Lung (tissue), 12 donors: Measurements from ENCODE around the gene BTAF1. TPM values are rescaled to one million over a fixed set of nuclear protein-coding genes. Genes with fewer than 3 reads are reported as not detected.
A peak's percentile ranks its signal among the peaks of the same experiment; 100 is the strongest.

Experiments used
- ATAC-seq: fragments of 200-7000 bp; cut with Tn5 transposase; one replicate; pipeline ENCODE4 v1.9.1; 2020; ENCODE audit warnings: moderate number of reproducible peaks; ENCODE audit not compliant: insufficient read depth, low FRiP score
- DNase-seq, 3 donors: peaks; one replicate each; pipeline ENCODE4 v3.0.0-alpha.2; 2013 to 2017
- H3K27ac ChIP-seq, 2 donors: one replicate each; pipeline ENCODE4 v1.5.1; 2013; ENCODE audit warnings: mild to moderate bottlenecking in 2 of 2, moderate library complexity in 2 of 2, control low read depth in 1 of 2, inconsistent platforms in 1 of 2, low read depth in 1 of 2, low read length in 1 of 2
- H3K27me3 ChIP-seq, 3 donors: one replicate each; pipeline ENCODE4 v1.5.1; 2013; ENCODE audit warnings: low read length in 2 of 3; ENCODE audit not compliant: control insufficient read depth in 3 of 3, insufficient read depth in 3 of 3
- H3K36me3 ChIP-seq, 4 donors: one replicate each; pipeline ENCODE4 v1.5.1; 2013; ENCODE audit warnings: low read length in 4 of 4, mild to moderate bottlenecking in 1 of 4, moderate library complexity in 1 of 4; ENCODE audit not compliant: control insufficient read depth in 4 of 4, insufficient read depth in 4 of 4
- H3K4me1 ChIP-seq, 5 donors: one replicate each; pipeline ENCODE4 v1.5.1; 2013; ENCODE audit warnings: low read length in 5 of 5, mild to moderate bottlenecking in 2 of 5, moderate library complexity in 1 of 5; ENCODE audit not compliant: control insufficient read depth in 5 of 5, insufficient read depth in 5 of 5
- H3K4me3 ChIP-seq: one replicate; pipeline ENCODE4 v1.5.1; 2013; ENCODE audit warnings: mild to moderate bottlenecking, control low read depth, moderate library complexity
- H3K9ac ChIP-seq, 2 donors: one replicate each; pipeline ENCODE4 v1.5.1; 2013; ENCODE audit warnings: low read length in 2 of 2, control low read depth in 1 of 2; ENCODE audit not compliant: insufficient read depth in 1 of 2
- H3K9me3 ChIP-seq, 4 donors: one replicate each; pipeline ENCODE4 v1.5.1; 2013; ENCODE audit warnings: low read length in 3 of 4, mild to moderate bottlenecking in 1 of 4, moderate library complexity in 1 of 4; ENCODE audit not compliant: control insufficient read depth in 4 of 4, insufficient read depth in 3 of 4
- WGBS, 2 donors: extraction: QIAGEN DNeasy Blood & Tissue Kit; methylation state at CpG; one replicate each; pipeline ENCODE4 v1.1.7; 2013; 5-methylcytosine and 5-hydroxymethylcytosine counted together
- polyA plus RNA-seq, 2 donors: library from polyadenylated mRNA; stranded (reverse); fragments of 200-250 nt; gene quantifications; one replicate each; pipeline ENCODE4 v1.2.1, GENCODE V29; 2013
- total RNA-seq, 2 donors: library from RNA; depleted of rRNA in 1 of 2; stranded (reverse); fragments of >200 nt in 1 of 2; gene quantifications; one replicate each; pipeline ENCODE4 v1.2.1, GENCODE V29; 2014 to 2021
- TF ChIP-seq, protein P1 (sequence below): IDR thresholded peaks from 2 replicates; pipeline ENCODE4 v1.5.1; 2012; ENCODE audit warnings: mild to moderate bottlenecking; ENCODE audit errors: control extremely low read depth, extremely low read depth
- donor health status: control.
- donor health status: control.
- donor health status: Bipolar disorder and iron deficiency.
- donor health status: healthy.
- donor health status: DM: yes; HTN: yes; CAD: no.

The BTAF1 gene
- total and polyA plus RNA-seq, 4 donors = 8.5 to 80.0 (median 20.2) TPM

DNA sequence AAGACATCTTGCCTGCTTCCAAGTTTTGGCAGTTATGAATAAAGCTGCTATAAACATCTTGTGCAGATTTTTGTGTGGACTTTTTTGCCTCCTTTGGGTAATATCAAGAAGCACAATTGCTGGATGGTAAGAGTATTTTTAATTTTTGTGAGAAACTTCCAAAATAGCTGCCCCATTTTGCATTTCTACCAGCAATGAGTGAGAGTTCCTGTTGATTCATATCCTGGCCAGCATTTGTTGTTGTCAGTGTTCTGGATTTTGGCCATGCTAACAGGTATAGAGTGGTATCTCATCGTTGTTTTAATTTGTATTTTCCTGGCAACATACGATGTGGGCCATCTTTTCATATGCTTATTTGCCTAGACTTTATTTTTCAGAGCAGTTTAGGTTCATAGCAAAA, 53.9 kb downstream of the BTAF1 start:
- H3K27me3 ChIP-seq = no peaks in the 10 kb centered on the region
- H3K4me3 ChIP-seq = no peak overlapping the region
- no peak overlapping the region for H3K27ac ChIP-seq
- TF ChIP-seq, protein P1, sequence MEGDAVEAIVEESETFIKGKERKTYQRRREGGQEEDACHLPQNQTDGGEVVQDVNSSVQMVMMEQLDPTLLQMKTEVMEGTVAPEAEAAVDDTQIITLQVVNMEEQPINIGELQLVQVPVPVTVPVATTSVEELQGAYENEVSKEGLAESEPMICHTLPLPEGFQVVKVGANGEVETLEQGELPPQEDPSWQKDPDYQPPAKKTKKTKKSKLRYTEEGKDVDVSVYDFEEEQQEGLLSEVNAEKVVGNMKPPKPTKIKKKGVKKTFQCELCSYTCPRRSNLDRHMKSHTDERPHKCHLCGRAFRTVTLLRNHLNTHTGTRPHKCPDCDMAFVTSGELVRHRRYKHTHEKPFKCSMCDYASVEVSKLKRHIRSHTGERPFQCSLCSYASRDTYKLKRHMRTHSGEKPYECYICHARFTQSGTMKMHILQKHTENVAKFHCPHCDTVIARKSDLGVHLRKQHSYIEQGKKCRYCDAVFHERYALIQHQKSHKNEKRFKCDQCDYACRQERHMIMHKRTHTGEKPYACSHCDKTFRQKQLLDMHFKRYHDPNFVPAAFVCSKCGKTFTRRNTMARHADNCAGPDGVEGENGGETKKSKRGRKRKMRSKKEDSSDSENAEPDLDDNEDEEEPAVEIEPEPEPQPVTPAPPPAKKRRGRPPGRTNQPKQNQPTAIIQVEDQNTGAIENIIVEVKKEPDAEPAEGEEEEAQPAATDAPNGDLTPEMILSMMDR = no peak
- no peak overlapping the region for H3K9ac ChIP-seq
- DNase-seq = no peak
- 78 to 93% methylated on average over 2 of the region's 2 CpGs for WGBS, 2 donors
- H3K4me1 ChIP-seq = peaks cover 0 to 10% (median 0%) of the 10 kb centered on the region in 5 donors
- H3K9me3 ChIP-seq = no peaks in the 10 kb centered on the region
- H3K36me3 ChIP-seq = peaks cover 2 to 16% (median 6%) of the 10 kb centered on the region in 4 donors
- ATAC-seq = no peak

DNA sequence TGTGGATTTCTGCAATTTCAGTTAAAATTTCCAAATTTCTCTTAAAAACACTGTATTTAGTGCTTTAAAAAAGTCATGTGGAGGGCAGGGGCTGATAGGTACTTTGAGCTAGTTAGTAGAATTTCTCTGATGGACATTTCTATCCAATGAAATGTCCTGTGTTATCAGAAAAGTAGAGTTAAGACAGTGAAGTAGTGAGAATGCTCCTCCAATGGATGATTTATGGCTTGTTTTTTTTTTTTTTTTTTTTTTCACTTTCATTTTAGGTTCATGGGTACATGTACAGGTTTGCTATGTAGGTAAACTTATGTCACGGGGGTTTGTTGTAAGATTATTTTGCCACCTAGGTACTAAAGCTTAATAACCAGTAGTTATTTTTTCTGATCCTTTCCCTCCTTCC, 55.0 kb downstream of the BTAF1 start:
- Histone ChIP-seq H3K36me3 (peaks cover 7 to 21% (median 13%) of the 10 kb centered on the region in 4 donors), H3K9me3 (no peaks in the 10 kb centered on the region), H3K4me3 (no peak overlapping the region), H3K9ac (no peak overlapping the region), H3K27ac (no peak overlapping the region), H3K4me1 (peaks cover 0 to 10% (median 0%) of the 10 kb centered on the region in 5 donors), H3K27me3 (no peaks in the 10 kb centered on the region)
- no peak for DNase-seq
- WGBS, 2 donors = 97 to 100% methylated on average over 1 of the region's 1 CpG
- TF ChIP-seq, protein P1 = no peak
- no peak for ATAC-seq

DNA sequence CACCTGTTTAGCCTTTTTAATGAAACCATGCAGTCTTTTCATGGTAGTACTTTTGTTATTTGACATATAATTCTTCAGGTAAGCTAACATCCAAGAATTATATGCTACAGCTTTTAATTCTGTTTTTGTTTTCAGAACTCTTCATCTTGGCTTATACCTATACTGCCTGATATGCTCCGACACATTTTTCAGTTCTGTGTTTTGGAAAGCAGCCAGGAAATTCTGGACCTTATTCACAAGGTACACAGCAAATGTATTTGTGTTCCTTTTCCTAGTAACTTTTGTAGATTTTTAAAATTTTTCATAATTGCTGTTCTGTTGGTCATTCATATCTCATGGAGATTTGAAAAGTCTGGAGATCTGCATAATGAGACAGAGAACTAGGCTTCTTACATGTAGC, 56.7 kb downstream of the BTAF1 start:
- peak in 2 of 3 donors; percentile 5 to 19 for DNase-seq
- TF ChIP-seq, protein P1 = no peak
- Histone ChIP-seq H3K9ac (no peak overlapping the region), H3K27me3 (no peaks in the 10 kb centered on the region), H3K27ac (no peak overlapping the region), H3K4me3 (no peak overlapping the region), H3K36me3 (peaks cover 8 to 30% (median 12%) of the 10 kb centered on the region in 4 donors), H3K4me1 (peaks cover 0 to 10% (median 0%) of the 10 kb centered on the region in 5 donors), H3K9me3 (no peaks in the 10 kb centered on the region)
- WGBS, 2 donors = 67 to 84% methylated on average over 1 of the region's 1 CpG
- ATAC-seq = no peak

DNA sequence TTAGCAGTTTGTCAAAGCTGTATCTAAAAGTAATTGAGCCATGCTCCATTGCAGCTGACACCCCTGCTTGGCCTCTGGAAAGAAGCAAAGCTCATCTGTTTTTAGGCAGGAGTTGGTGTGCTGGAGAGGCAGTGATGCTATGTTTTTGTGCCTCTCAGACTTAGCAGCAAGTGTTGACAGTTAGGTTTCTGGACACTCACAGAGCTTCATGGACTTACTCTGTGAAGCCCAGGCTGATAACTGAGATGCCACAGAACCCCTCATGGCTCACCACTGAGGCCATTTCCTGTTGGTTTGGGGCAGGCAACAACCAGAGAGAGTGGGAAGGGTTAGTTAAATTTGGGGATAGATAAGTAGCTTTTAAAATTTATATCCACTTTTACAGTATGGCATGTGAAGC, 59.8 kb downstream of the BTAF1 start:
- H3K27me3 ChIP-seq = no peaks in the 10 kb centered on the region
- H3K4me3 ChIP-seq = no peak overlapping the region
- H3K9ac ChIP-seq = no peak overlapping the region
- no peak for ATAC-seq
- H3K36me3 ChIP-seq = peaks cover 8 to 34% (median 12%) of the 10 kb centered on the region in 4 donors
- TF ChIP-seq, protein P1 = no peak
- DNase-seq = no peak
- H3K27ac ChIP-seq = no peak overlapping the region
- no peaks in the 10 kb centered on the region for H3K9me3 ChIP-seq
- H3K4me1 ChIP-seq = peaks cover 0 to 2% (median 0%) of the 10 kb centered on the region in 5 donors
